Body of pancreas (tissue), 4 donors: ENCODE data around the gene ADAM33. TPM values are rescaled to one million over a fixed set of nuclear protein-coding genes. Genes with fewer than 3 reads are reported as not detected.

Experiments
- ATAC-seq: fragments of 150-250 bp; one replicate; pipeline ENCODE4 v1.9.1; 2016
- DNase-seq, 4 donors: peaks; one replicate each; pipeline ENCODE4 v3.0.0-alpha.2; 2019
- H3K27ac ChIP-seq, 4 donors: fragments of 200-600 bp; sonication (generic); 1 replicate in 3 of 4; 2 replicates in 1 of 4; pipeline versions ENCODE4 v1.5.1 to v1.6.1; 2016 to 2019; ENCODE audit warnings: mild to moderate bottlenecking in 1 of 4, mixed read lengths in 1 of 4, moderate library complexity in 1 of 4
- H3K27me3 ChIP-seq, 2 donors: fragments of 200-600 bp; sonication (generic); one replicate each; pipeline ENCODE4 v1.6.0; 2016; ENCODE audit warnings: mild to moderate bottlenecking in 1 of 2
- H3K36me3 ChIP-seq, 2 donors: fragments of 200-600 bp; sonication (generic); replicated peaks in 1 of 2; 2 replicates each; pipeline ENCODE4 v1.5.1; 2016; ENCODE audit warnings: low read depth in 2 of 2; ENCODE audit not compliant: insufficient read depth in 1 of 2
- H3K4me1 ChIP-seq: fragments of 200-600 bp; sonication (generic); one replicate; pipeline ENCODE4 v1.6.0; 2016
- H3K4me3 ChIP-seq, 2 donors: fragments of 200-600 bp; sonication (generic); 1 replicate in 1 of 2; 2 replicates in 1 of 2; pipeline ENCODE4 v1.5.1; 2016 to 2019
- H3K9me3 ChIP-seq, 3 donors: fragments of 200-600 bp; sonication (generic); 1 replicate in 2 of 3; 2 replicates in 1 of 3; pipeline ENCODE4 v1.5.1; 2016
- POLR2A ChIP-seq, 3 donors: fragments of 450-650 bp; IDR thresholded peaks; one replicate each; pipeline ENCODE4 v1.6.1; 2016; ENCODE audit warnings: antibody characterized with exemption in 3 of 3, mild to moderate bottlenecking in 2 of 3
- WGBS, 2 donors: methylation state at CpG; one replicate each; pipeline ENCODE4 v1.1.5; 2017; 5-methylcytosine and 5-hydroxymethylcytosine counted together
- intact Hi-C: fragments of 100-400 bp; cut with DNase I; formaldehyde crosslinking; loops from one replicate; pipeline ENCODE4 v1.15.1; 2023
- total RNA-seq, 2 donors: library from RNA; depleted of rRNA; stranded (reverse); fragments of >200 nt; gene quantifications; one replicate each; pipeline ENCODE4 v1.1.0, GENCODE V29; 2016
- TF ChIP-seq, protein P1 (sequence below), 7 experiments: fragments of 450-650 bp in 4 of 7; fragments of 200-600 bp in 3 of 7; sonication (generic) in 3 of 7; IDR thresholded peaks; one replicate each; pipeline ENCODE4 v1.5.1; 2016 to 2019; ENCODE audit warnings: antibody characterized with exemption in 7 of 7

Gene ADAM33
- total RNA-seq, 2 donors from 2014 or later: 11.2 to 29.0 TPM

DNA sequence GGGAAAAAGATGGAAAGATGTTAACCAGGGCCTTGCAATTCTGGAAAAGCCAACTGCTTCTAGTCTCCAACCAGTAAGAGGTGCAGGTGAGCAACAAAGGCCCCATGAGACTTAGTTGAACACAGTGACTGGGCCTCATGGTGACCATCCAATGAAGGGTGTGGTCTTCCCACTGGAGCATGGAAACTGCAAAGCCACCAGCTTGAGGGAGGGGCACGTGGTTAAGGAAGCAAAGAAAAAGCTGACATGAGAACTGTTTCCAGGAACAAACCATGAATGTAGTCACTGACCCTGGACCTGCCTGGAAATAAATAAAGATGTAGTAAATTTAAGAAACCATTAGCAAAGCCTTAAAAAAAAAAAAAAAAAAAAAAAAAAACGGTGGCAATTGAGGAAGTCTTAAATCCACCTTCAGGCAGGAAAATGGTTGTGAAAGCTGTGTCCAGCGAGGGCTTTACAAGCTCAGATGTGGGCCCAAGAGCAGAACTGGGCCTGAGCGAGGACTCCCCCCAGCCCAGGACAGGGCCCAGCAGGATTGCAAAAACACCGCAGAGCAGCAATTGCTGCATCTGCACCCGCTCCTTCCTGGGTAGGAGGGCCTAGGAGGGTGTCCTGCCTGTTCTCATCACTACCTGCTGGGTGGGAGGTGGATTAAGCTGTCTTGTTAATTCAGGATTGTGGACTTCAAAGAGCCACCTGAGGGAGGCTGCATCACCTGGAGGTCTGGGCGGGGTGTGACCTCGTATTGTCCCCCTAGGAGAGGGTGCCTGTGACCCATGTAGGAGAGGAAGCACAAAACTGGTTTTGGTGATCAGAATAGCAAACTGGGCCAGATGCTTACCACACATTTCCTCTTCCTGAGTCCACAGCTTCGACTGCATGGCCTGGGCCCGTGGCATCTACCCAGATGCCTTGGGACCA lies 28.9 kb downstream of the ADAM33 start:
- no peak for ATAC-seq
- intact Hi-C loops: no loop called here
- WGBS, 2 donors: 72 to 81% methylated on average over 9 to 10 of the region's 10 CpGs

DNA sequence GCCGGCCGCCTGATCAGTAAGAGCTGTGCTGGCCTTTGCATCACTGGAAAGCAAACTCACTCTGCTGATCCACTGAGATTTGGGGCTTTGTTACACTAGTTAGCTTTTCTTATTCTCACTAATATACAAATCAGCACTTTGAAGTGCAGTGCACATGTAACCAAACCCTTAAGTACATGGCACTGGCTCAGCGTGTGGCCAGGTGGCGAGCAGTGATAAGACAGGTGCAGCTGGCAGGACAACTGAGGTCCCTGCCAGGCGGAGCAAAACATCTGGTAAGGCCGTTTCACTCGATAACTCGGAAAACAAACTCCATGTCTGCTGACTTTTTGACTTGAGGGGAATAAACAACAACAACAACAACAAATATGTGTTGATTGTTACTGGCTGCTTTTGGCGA lies 29.6 kb downstream of the ADAM33 start:
- intact Hi-C loops: no loop called here
- WGBS, 2 donors: 35 to 48% methylated on average over 9 of the region's 9 CpGs
- Histone ChIP-seq H3K9me3 (no peaks in the 10 kb centered on the region), H3K27me3 (no peaks in the 10 kb centered on the region), H3K4me3 (no peak overlapping the region), H3K4me1 (peaks cover 17% of the 10 kb centered on the region), H3K36me3 (no peaks in the 10 kb centered on the region), H3K27ac (peak overlapping the region in 3 of 4 donors; percentile 37 to 61 (median 49))
- DNase-seq (peak; percentile 56 to 87 (median 74)), ATAC-seq (peak; percentile 80)
- no peak for TF ChIP-seq POLR2A (IDR thresholded peaks at IDR 0.05)
- TF ChIP-seq, protein P1, sequence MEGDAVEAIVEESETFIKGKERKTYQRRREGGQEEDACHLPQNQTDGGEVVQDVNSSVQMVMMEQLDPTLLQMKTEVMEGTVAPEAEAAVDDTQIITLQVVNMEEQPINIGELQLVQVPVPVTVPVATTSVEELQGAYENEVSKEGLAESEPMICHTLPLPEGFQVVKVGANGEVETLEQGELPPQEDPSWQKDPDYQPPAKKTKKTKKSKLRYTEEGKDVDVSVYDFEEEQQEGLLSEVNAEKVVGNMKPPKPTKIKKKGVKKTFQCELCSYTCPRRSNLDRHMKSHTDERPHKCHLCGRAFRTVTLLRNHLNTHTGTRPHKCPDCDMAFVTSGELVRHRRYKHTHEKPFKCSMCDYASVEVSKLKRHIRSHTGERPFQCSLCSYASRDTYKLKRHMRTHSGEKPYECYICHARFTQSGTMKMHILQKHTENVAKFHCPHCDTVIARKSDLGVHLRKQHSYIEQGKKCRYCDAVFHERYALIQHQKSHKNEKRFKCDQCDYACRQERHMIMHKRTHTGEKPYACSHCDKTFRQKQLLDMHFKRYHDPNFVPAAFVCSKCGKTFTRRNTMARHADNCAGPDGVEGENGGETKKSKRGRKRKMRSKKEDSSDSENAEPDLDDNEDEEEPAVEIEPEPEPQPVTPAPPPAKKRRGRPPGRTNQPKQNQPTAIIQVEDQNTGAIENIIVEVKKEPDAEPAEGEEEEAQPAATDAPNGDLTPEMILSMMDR (IDR thresholded peaks at IDR 0.05): no peak

More for the DNA sequence above, 28.9 kb downstream of the ADAM33 start:
- no peak for TF ChIP-seq POLR2A (IDR thresholded peaks at IDR 0.05)
- TF ChIP-seq, protein P1 (IDR thresholded peaks at IDR 0.05): no peak
- H3K4me3 ChIP-seq: no peak overlapping the region
- peaks cover 17% of the 10 kb centered on the region for H3K4me1 ChIP-seq
- H3K27me3 ChIP-seq: no peaks in the 10 kb centered on the region
- no peaks in the 10 kb centered on the region for H3K9me3 ChIP-seq
- no peaks in the 10 kb centered on the region for H3K36me3 ChIP-seq
- no peak overlapping the region for H3K27ac ChIP-seq
- peak in 1 of 4 donors; percentile 7 for DNase-seq

DNA sequence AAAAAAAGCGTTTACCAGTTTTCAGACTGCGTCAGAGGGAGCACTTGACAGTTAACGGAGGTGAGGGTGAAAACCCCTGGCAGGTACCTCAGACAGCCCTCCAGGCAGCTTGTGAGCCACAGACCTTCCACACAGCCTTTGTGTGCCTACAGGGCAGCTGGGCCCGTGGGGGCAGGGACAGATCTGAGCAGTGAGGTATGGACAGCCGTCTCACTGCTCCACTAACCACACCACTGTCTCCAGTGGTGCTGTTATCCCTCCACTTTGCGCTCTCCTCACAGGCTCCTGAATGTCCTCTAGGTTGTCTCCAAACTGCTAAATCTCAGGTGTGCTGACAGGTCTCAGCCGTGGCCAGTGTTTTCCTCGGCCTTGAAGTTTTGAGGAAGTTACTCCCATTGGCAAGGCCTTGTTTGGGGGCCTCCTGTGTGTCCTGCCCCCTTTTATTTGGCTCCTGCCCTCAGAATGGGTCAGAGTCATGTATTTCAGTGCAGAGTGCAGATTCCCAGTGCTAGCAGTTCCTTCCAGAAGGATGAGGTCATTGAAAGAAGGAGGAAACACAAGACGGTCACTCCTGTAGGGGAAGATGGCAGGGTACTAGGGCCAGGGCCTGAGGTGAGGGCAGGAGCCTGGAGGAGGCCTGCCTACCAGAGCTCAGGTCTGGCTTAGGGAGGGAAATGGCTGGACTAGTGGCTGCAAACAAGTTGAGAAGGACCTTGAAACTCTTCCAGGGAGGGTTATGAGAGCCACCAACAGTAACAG lies 30.4 kb downstream of the ADAM33 start:
- Histone ChIP-seq H3K9me3 (no peaks in the 10 kb centered on the region), H3K27me3 (no peaks in the 10 kb centered on the region), H3K36me3 (peaks cover 0 to 4% of the 10 kb centered on the region in 2 donors), H3K4me1 (peaks cover 17% of the 10 kb centered on the region), H3K27ac (peak overlapping the region in 3 of 4 donors; percentile 37 to 61 (median 49)), H3K4me3 (no peak overlapping the region)
- DNase-seq (peak in 1 of 4 donors; percentile 30), ATAC-seq (peak; percentile 45)
- 51 to 62% methylated on average over 9 of the region's 9 CpGs for WGBS, 2 donors
- TF ChIP-seq POLR2A (IDR thresholded peaks at IDR 0.05): no peak
- TF ChIP-seq, protein P1 (IDR thresholded peaks at IDR 0.05): no peak
- intact Hi-C loops: no loop called here

DNA sequence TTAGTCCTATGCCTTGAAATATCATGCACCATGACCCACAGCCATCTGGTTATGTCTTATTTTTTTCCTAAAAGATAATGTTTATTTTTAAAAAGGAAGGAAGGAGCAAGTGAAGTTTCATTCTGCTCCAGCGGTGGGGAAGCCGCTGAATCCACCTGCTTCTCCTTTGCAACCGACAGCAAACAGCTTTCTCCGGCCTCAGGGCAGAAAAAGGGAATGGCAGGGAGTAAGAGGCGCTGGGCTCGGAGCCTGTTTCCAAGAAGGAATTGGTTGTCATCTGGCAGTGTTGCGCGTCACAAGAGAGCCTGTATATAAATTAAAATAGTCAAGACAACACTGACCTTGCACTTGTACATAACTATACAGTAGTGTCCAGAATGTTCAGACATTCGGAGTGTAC lies 32.9 kb downstream of the ADAM33 start:
- Histone ChIP-seq H3K36me3 (peaks cover 0 to 6% of the 10 kb centered on the region in 2 donors), H3K27me3 (no peaks in the 10 kb centered on the region)
- intact Hi-C loops: no loop called here

More for the DNA sequence above, 32.9 kb downstream of the ADAM33 start:
- no peaks in the 10 kb centered on the region for H3K9me3 ChIP-seq
- no peak for TF ChIP-seq POLR2A (IDR thresholded peaks at IDR 0.05)
- TF ChIP-seq, protein P1 (IDR thresholded peaks at IDR 0.05): no peak
- H3K4me3 ChIP-seq: no peak overlapping the region
- 92 to 97% methylated on average over 9 of the region's 9 CpGs for WGBS, 2 donors
- peaks cover 17% of the 10 kb centered on the region for H3K4me1 ChIP-seq
- DNase-seq (no peak), ATAC-seq (no peak)
- no peak overlapping the region for H3K27ac ChIP-seq
